ENCODE results near the gene EIF5AL1.

DNA sequence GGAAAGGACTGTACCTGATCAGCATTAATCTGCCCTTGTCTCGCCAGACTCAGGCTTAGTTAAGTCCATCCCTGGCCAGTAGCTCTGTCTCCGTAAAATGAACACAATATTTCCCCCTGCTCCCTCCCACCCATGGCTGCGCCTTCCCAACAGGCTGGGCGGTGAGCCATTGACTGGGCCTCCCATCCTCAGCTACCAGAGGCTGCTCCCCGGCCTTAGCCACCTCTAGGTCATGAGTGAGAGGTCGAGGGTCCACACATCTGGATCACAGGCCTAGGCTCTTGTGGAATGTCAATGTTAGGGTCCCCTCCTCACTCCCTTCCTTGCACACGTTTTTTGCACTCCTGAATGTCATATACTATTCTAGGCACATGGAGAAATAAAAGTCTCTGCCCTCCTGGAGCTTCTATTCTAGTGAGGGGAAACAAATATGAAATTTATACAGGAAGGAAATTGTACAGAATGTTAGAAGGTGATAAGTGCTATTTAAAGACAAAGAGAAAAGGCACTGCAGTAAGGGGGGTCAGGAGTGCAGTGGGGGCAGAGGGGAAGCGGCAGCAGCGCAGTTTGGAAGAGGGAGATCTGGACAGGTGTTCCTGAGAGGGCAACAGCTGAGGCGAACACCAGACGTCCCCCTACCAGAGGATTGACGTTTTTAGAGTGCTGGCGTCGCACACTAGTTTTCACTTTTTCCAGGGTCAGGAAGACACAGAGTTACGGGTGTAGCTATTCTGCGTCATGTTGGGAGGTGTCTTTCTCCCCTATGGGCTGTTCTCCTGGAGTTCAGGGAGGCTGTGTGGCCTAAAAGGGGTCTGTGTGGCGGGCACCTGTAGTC is 17.2 kb upstream of the EIF5AL1 start:
- TF ChIP-seq, protein P1, sequence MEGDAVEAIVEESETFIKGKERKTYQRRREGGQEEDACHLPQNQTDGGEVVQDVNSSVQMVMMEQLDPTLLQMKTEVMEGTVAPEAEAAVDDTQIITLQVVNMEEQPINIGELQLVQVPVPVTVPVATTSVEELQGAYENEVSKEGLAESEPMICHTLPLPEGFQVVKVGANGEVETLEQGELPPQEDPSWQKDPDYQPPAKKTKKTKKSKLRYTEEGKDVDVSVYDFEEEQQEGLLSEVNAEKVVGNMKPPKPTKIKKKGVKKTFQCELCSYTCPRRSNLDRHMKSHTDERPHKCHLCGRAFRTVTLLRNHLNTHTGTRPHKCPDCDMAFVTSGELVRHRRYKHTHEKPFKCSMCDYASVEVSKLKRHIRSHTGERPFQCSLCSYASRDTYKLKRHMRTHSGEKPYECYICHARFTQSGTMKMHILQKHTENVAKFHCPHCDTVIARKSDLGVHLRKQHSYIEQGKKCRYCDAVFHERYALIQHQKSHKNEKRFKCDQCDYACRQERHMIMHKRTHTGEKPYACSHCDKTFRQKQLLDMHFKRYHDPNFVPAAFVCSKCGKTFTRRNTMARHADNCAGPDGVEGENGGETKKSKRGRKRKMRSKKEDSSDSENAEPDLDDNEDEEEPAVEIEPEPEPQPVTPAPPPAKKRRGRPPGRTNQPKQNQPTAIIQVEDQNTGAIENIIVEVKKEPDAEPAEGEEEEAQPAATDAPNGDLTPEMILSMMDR (IDR thresholded peaks at IDR 0.05; ENCODE audit: poor library complexity, severe bottlenecking) = no peak
- TF ChIP-seq EZH2 (IDR thresholded peaks at IDR 0.05; ENCODE audit: borderline replicate concordance, insufficient read depth, low read length, poor library complexity, severe bottlenecking) (no peak), EP300 (conservative IDR thresholded peaks at IDR 0.05; ENCODE audit: poor library complexity, severe bottlenecking) (no peak), RAD21 (conservative IDR thresholded peaks at IDR 0.05) (no peak), TAF1 (IDR thresholded peaks at IDR 0.05; ENCODE audit: low read depth) (no peak), POLR2AphosphoS5 (IDR thresholded peaks at IDR 0.05) (no peak)

Measured in neural cell (in vitro differentiated cells).